ENCODE data around the gene TAF7.
"Not testable (repeated sequence)": the region's sequence is repeated elsewhere in the genome, so short reads cannot be mapped to it uniquely, and the experiment has no call there.

Gene TAF7

DNA sequence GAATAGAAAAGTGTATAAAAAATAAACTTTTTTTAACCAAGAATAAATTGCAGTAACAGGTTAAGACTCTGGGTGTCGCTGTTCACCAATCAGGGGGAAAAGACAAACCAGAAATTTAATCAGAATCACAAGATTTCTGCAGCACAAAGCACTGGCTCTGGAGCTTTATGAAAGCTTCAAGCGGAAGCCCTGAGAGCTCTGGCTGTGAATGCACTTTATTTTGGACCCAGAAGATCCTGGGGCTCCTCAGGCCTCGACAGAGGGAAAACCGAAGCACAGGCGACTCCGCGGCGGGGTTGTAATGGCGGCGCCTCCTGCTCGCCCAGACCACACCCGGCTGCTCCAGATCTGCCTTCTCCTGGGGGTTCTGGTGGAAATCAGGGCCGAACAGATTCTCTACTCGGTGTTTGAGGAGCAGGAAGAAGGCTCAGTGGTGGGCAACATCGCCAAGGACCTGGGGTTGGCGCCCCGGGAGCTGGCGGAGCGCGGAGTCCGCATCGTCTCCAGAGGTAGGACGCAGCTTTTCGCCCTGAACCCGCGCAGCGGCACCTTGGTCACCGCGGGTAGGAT is 34.4 kb upstream of the TAF7 start, which contains the start of gene PCDHGA4:
TSS of gene PCDHGA4 (plus strand) at position 122 of the 570 bp plus-strand sequence. CDS start at position 209, 87 bp downstream.
- Histone ChIP-seq H3K27me3 (ENCODE audit: control insufficient read depth, insufficient read depth, low read length, poor library complexity, severe bottlenecking) (no peaks in the 10 kb centered on the region), H3K4me1 (ENCODE audit: control insufficient read depth, insufficient read depth, low read length) (no peaks in the 10 kb centered on the region), H3K4me3 (ENCODE audit: insufficient read depth, low read depth, low read length) (no peak within 1 kb of the TSS), H3K27ac (ENCODE audit: insufficient read depth, low read depth, low read length, poor library complexity, severe bottlenecking) (no peak within 1 kb of the TSS), H3K9me3 (ENCODE audit: control insufficient read depth, low read length) (peaks cover 2% of the 10 kb centered on the region), H3K36me3 (ENCODE audit: control insufficient read depth, insufficient read depth, low read length) (no peaks in the 10 kb centered on the region)
- WGBS, 2 experiments, result 94% methylated on average over 29 of the region's 29 CpGs

- Histone ChIP-seq H3K4me3 (ENCODE audit: insufficient read depth, low read depth, low read length) (no peak overlapping the region), H3K27me3 (ENCODE audit: control insufficient read depth, insufficient read depth, low read length, poor library complexity, severe bottlenecking) (no peaks in the 10 kb centered on the region), H3K4me1 (ENCODE audit: control insufficient read depth, insufficient read depth, low read length) (no peaks in the 10 kb centered on the region), H3K9me3 (ENCODE audit: control insufficient read depth, low read length) (peaks cover 2% of the 10 kb centered on the region), H3K36me3 (ENCODE audit: control insufficient read depth, insufficient read depth, low read length) (no peaks in the 10 kb centered on the region), H3K27ac (ENCODE audit: insufficient read depth, low read depth, low read length, poor library complexity, severe bottlenecking) (no peak overlapping the region)
- 95 to 96% methylated on average over 28 to 30 of the region's 36 CpGs for WGBS, 2 experiments
Observed at GRCh38 chr5:141351591-141351990, 31.0 kb upstream of the TAF7 start.

GRCh38 chr5:141349917-141350619 is 29.5 kb upstream of the TAF7 start, which contains the start of gene PCDHGB1:
PCDHGB1 (plus strand) TSS chr5:141350099; CDS start chr5:141350261, 162 bp downstream.
- Histone ChIP-seq H3K36me3 (ENCODE audit: control insufficient read depth, insufficient read depth, low read length) (no peaks in the 10 kb centered on the region), H3K4me1 (ENCODE audit: control insufficient read depth, insufficient read depth, low read length) (no peaks in the 10 kb centered on the region), H3K27me3 (ENCODE audit: control insufficient read depth, insufficient read depth, low read length, poor library complexity, severe bottlenecking) (no peaks in the 10 kb centered on the region), H3K27ac (ENCODE audit: insufficient read depth, low read depth, low read length, poor library complexity, severe bottlenecking) (no peak within 1 kb of the TSS), H3K9me3 (ENCODE audit: control insufficient read depth, low read length) (peaks cover 6% of the 10 kb centered on the region), H3K4me3 (ENCODE audit: insufficient read depth, low read depth, low read length) (no peak within 1 kb of the TSS)
- 81 to 83% methylated on average over 29 of the region's 29 CpGs for WGBS, 2 experiments

GRCh38 chr5:141346017-141346416 is 25.4 kb upstream of the TAF7 start:
- not testable (repeated sequence) for H3K4me3 ChIP-seq (ENCODE audit: insufficient read depth, low read depth, low read length); H3K36me3 ChIP-seq (ENCODE audit: control insufficient read depth, insufficient read depth, low read length); H3K27ac ChIP-seq (ENCODE audit: insufficient read depth, low read depth, low read length, poor library complexity, severe bottlenecking); H3K9me3 ChIP-seq (ENCODE audit: control insufficient read depth, low read length); H3K4me1 ChIP-seq (ENCODE audit: control insufficient read depth, insufficient read depth, low read length); H3K27me3 ChIP-seq (ENCODE audit: control insufficient read depth, insufficient read depth, low read length, poor library complexity, severe bottlenecking)
- 94% methylated on average over 20 to 26 of the region's 35 CpGs for WGBS, 2 experiments

DNA sequence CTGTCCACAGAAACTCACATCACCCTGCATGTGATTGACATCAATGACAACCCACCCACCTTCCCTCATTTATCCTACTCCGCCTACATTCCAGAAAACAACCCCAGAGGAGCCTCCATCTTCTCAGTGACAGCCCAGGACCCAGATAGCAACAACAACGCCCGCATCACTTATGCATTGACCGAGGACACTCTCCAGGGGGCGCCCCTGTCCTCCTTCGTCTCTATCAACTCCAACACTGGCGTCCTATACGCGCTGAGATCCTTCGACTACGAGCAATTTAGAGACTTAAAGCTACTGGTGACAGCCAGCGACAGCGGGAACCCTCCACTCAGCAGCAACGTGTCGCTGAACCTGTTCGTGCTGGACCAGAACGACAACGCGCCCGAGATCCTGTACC is 24.7 kb upstream of the TAF7 start:
- H3K4me1 ChIP-seq (ENCODE audit: control insufficient read depth, insufficient read depth, low read length), result no peaks in the 10 kb centered on the region
- no peaks in the 10 kb centered on the region for H3K36me3 ChIP-seq (ENCODE audit: control insufficient read depth, insufficient read depth, low read length)
- no peak overlapping the region for H3K27ac ChIP-seq (ENCODE audit: insufficient read depth, low read depth, low read length, poor library complexity, severe bottlenecking)
- H3K4me3 ChIP-seq (ENCODE audit: insufficient read depth, low read depth, low read length), result no peak overlapping the region
- H3K27me3 ChIP-seq (ENCODE audit: control insufficient read depth, insufficient read depth, low read length, poor library complexity, severe bottlenecking), result no peaks in the 10 kb centered on the region
- H3K9me3 ChIP-seq (ENCODE audit: control insufficient read depth, low read length), result peaks cover 7% of the 10 kb centered on the region
- WGBS, 2 experiments, result 93% methylated on average over 20 of the region's 20 CpGs

- H3K4me1 ChIP-seq (ENCODE audit: control insufficient read depth, insufficient read depth, low read length), result no peaks in the 10 kb centered on the region
- 74 to 81% methylated on average over 31 of the region's 31 CpGs for WGBS, 2 experiments
- H3K27me3 ChIP-seq (ENCODE audit: control insufficient read depth, insufficient read depth, low read length, poor library complexity, severe bottlenecking), result no peaks in the 10 kb centered on the region
- H3K36me3 ChIP-seq (ENCODE audit: control insufficient read depth, insufficient read depth, low read length), result no peaks in the 10 kb centered on the region
- H3K4me3 ChIP-seq (ENCODE audit: insufficient read depth, low read depth, low read length), result peak overlapping the region; percentile 35
- H3K9me3 ChIP-seq (ENCODE audit: control insufficient read depth, low read length), result peaks cover 7% of the 10 kb centered on the region
- no peak overlapping the region for H3K27ac ChIP-seq (ENCODE audit: insufficient read depth, low read depth, low read length, poor library complexity, severe bottlenecking)
Observed at GRCh38 chr5:141343953-141344463, 23.4 kb upstream of the TAF7 start.

- WGBS, 2 experiments, result 62 to 70% methylated on average over 7 to 8 of the region's 9 CpGs
- Histone ChIP-seq H3K4me1 (ENCODE audit: control insufficient read depth, insufficient read depth, low read length) (no peaks in the 10 kb centered on the region), H3K4me3 (ENCODE audit: insufficient read depth, low read depth, low read length) (peak within 1 kb of the TSS; percentile 35), H3K27ac (ENCODE audit: insufficient read depth, low read depth, low read length, poor library complexity, severe bottlenecking) (no peak within 1 kb of the TSS), H3K36me3 (ENCODE audit: control insufficient read depth, insufficient read depth, low read length) (no peaks in the 10 kb centered on the region), H3K27me3 (ENCODE audit: control insufficient read depth, insufficient read depth, low read length, poor library complexity, severe bottlenecking) (no peaks in the 10 kb centered on the region), H3K9me3 (ENCODE audit: control insufficient read depth, low read length) (peaks cover 7% of the 10 kb centered on the region)
Observed at GRCh38 chr5:141343242-141343952, 22.8 kb upstream of the TAF7 start, which contains the start of gene PCDHGA3. PCDHGA3 (plus strand) TSS chr5:141343829; CDS start chr5:141344034, 205 bp downstream.

- no peak overlapping the region for H3K4me3 ChIP-seq (ENCODE audit: insufficient read depth, low read depth, low read length)
- no peaks in the 10 kb centered on the region for H3K27me3 ChIP-seq (ENCODE audit: control insufficient read depth, insufficient read depth, low read length, poor library complexity, severe bottlenecking)
- H3K36me3 ChIP-seq (ENCODE audit: control insufficient read depth, insufficient read depth, low read length), result no peaks in the 10 kb centered on the region
- H3K4me1 ChIP-seq (ENCODE audit: control insufficient read depth, insufficient read depth, low read length), result no peaks in the 10 kb centered on the region
- no peak overlapping the region for H3K27ac ChIP-seq (ENCODE audit: insufficient read depth, low read depth, low read length, poor library complexity, severe bottlenecking)
- 68 to 69% methylated on average over 1 of the region's 1 CpG for WGBS, 2 experiments
- H3K9me3 ChIP-seq (ENCODE audit: control insufficient read depth, low read length), result peaks cover 7% of the 10 kb centered on the region
Observed at GRCh38 chr5:141342773-141343172, 22.2 kb upstream of the TAF7 start.

- not testable (repeated sequence) for H3K4me1 ChIP-seq (ENCODE audit: control insufficient read depth, insufficient read depth, low read length); H3K36me3 ChIP-seq (ENCODE audit: control insufficient read depth, insufficient read depth, low read length); H3K4me3 ChIP-seq (ENCODE audit: insufficient read depth, low read depth, low read length); H3K27ac ChIP-seq (ENCODE audit: insufficient read depth, low read depth, low read length, poor library complexity, severe bottlenecking); H3K9me3 ChIP-seq (ENCODE audit: control insufficient read depth, low read length); H3K27me3 ChIP-seq (ENCODE audit: control insufficient read depth, insufficient read depth, low read length, poor library complexity, severe bottlenecking)
- 96 to 97% methylated on average over 41 to 45 of the region's 45 CpGs for WGBS, 2 experiments
Observed at GRCh38 chr5:141340781-141341354, 20.3 kb upstream of the TAF7 start.
